A673 (cell line): Measurements from ENCODE around the gene RFX5.

Source experiments
- EZH2 ChIP-seq: fragments of 200-600 bp; sonication (generic); IDR thresholded peaks from 2 replicates; pipeline ENCODE4 v1.6.1; 2017; ENCODE audit warnings: borderline replicate concordance, low read depth, mild to moderate bottlenecking, mixed read lengths, antibody characterized with exemption, low read length; ENCODE audit not compliant: poor library complexity, severe bottlenecking
- TF ChIP-seq, protein P1 (sequence below): fragments of 300-800, 200-600 bp; sonication (generic); conservative IDR thresholded peaks from 2 replicates; pipeline ENCODE4 v1.5.1; 2017; ENCODE audit warnings: low read depth, mild to moderate bottlenecking, antibody characterized with exemption, low read length, moderate library complexity, mixed read lengths

DNA sequence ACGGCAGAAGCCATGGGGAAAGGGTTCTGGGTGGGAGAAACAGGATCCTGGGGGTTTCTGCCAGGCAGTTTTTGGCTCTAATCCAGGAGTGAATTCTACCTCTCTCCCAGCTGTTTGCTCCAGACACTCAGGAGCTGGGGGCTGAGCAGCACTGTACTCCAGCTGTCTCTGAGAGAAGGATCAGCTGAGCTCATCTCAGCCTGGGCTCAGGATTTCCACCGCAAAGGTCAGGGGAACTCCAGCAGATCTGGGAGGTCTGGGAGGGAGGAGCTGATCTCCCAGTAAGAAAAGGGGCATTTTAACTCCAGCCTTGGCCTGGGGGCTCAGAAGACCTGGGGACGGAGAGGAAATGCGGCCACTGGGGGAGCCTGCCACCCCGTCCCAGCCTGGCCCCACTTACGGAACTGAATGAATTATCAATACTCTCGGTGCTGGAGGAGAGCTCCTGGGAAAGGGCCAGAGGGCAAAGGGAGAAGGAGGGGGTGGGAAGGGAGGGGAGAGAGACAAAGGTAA is 37.2 kb downstream of the RFX5 start:
- TF ChIP-seq, protein P1, sequence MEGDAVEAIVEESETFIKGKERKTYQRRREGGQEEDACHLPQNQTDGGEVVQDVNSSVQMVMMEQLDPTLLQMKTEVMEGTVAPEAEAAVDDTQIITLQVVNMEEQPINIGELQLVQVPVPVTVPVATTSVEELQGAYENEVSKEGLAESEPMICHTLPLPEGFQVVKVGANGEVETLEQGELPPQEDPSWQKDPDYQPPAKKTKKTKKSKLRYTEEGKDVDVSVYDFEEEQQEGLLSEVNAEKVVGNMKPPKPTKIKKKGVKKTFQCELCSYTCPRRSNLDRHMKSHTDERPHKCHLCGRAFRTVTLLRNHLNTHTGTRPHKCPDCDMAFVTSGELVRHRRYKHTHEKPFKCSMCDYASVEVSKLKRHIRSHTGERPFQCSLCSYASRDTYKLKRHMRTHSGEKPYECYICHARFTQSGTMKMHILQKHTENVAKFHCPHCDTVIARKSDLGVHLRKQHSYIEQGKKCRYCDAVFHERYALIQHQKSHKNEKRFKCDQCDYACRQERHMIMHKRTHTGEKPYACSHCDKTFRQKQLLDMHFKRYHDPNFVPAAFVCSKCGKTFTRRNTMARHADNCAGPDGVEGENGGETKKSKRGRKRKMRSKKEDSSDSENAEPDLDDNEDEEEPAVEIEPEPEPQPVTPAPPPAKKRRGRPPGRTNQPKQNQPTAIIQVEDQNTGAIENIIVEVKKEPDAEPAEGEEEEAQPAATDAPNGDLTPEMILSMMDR, result no peak
- TF ChIP-seq EZH2, result no peak
